A549 (cell line): ENCODE data around the gene GATAD1.
"Not testable (repeated sequence)": the region's sequence is repeated elsewhere in the genome, so short reads cannot be mapped to it uniquely, and the experiment has no call there.

Experiments used
- BHLHE40 ChIP-seq: IDR thresholded peaks from 2 replicates; pipeline ENCODE4 v1.6.1; 2012; ENCODE audit warnings: low read depth, low read length, inconsistent platforms
- CHD2 ChIP-seq: fragments of 150-350 bp; IDR thresholded peaks from 2 replicates; pipeline ENCODE4 v1.6.1; 2014; ENCODE audit warnings: low read length; ENCODE audit not compliant: partially characterized antibody
- ESRRA ChIP-seq: fragments of 150-350 bp; IDR thresholded peaks from 2 replicates; pipeline ENCODE4 v1.6.1; 2014; ENCODE audit warnings: mild to moderate bottlenecking, low read length, borderline replicate concordance
- KDM1A ChIP-seq: fragments of 200-600 bp; sonication (generic); IDR thresholded peaks from 2 replicates; pipeline ENCODE4 v1.6.1; 2016; ENCODE audit warnings: low read depth, mild to moderate bottlenecking
- POLR2A ChIP-seq: IDR thresholded peaks from 2 replicates; pipeline ENCODE4 v1.6.1; 2012; ENCODE audit warnings: mild to moderate bottlenecking, low read length
- RAD21 ChIP-seq, 2 experiments: fragments of >200 bp in 1 of 2; sonication (Bioruptor Twin) in 1 of 2; formaldehyde crosslinking in 1 of 2; IDR thresholded peaks in 1 of 2; conservative IDR thresholded peaks in 1 of 2; 2 replicates in 1 of 2; 3 replicates in 1 of 2; pipeline ENCODE4 v1.6.1; 2012 to 2018; ENCODE audit warnings: inconsistent platforms in 1 of 2
- RARB ChIP-seq: fragments of 250-450 bp; sonication (Bioruptor Pico); IDR thresholded peaks from 2 replicates; pipeline ENCODE4 v1.8.0; 2021; ENCODE audit warnings: mild to moderate bottlenecking, moderate library complexity
- SREBF2 ChIP-seq: fragments of 450-650 bp; IDR thresholded peaks from 2 replicates; pipeline ENCODE4 v1.6.1; 2014; ENCODE audit warnings: mild to moderate bottlenecking, moderate library complexity
- ZSCAN20 ChIP-seq: fragments of 250-450 bp; sonication (Bioruptor Pico); IDR thresholded peaks from 2 replicates; pipeline ENCODE4 v1.8.0; 2022; ENCODE audit warnings: mild to moderate bottlenecking, moderate library complexity
- TF ChIP-seq, protein P1 (sequence below): fragments of 200-600 bp; sonication (generic); IDR thresholded peaks from 2 replicates; pipeline ENCODE4 v1.6.1; 2016; ENCODE audit warnings: antibody characterized with exemption, mild to moderate bottlenecking, moderate library complexity
- TF ChIP-seq, protein P2 (sequence below): fragments of >200 bp; sonication (Bioruptor Twin); formaldehyde crosslinking; IDR thresholded peaks from 3 replicates; pipeline ENCODE4 v1.5.1; 2016
- TF ChIP-seq, protein P3 (sequence below): fragments of 150-350 bp; IDR thresholded peaks from 2 replicates; pipeline ENCODE4 v1.6.1; 2014; ENCODE audit warnings: low read depth, mild to moderate bottlenecking, low read length
- TF ChIP-seq, protein P4 (sequence below): fragments of 450-650 bp; IDR thresholded peaks from 2 replicates; pipeline ENCODE4 v1.6.1; 2014; ENCODE audit warnings: antibody characterized with exemption
- TF ChIP-seq, protein P5 (sequence below): IDR thresholded peaks from 2 replicates; pipeline ENCODE4 v1.6.1; 2012

DNA sequence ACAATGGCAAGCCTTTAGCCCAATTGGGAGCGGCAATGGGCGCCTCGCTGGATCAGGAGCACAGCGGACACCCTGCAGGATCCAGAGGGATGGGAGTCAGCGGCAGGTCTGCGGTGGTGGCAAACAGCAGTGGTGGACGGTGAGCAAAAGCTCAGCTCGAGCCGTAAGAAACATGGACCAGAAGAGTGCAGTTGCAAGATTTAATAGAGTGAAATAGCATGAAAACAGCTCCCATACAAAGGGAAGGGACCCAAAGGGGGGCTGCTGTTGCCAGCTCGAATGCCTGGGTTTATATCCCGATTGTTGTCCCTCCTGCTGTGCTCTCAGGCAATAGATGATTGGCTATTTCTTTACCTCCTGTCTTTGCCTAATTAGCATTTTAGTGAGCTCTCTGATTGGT, 30.4 kb downstream of the GATAD1 start, which contains the start of gene ERVW-1:
- TF ChIP-seq, protein P1, sequence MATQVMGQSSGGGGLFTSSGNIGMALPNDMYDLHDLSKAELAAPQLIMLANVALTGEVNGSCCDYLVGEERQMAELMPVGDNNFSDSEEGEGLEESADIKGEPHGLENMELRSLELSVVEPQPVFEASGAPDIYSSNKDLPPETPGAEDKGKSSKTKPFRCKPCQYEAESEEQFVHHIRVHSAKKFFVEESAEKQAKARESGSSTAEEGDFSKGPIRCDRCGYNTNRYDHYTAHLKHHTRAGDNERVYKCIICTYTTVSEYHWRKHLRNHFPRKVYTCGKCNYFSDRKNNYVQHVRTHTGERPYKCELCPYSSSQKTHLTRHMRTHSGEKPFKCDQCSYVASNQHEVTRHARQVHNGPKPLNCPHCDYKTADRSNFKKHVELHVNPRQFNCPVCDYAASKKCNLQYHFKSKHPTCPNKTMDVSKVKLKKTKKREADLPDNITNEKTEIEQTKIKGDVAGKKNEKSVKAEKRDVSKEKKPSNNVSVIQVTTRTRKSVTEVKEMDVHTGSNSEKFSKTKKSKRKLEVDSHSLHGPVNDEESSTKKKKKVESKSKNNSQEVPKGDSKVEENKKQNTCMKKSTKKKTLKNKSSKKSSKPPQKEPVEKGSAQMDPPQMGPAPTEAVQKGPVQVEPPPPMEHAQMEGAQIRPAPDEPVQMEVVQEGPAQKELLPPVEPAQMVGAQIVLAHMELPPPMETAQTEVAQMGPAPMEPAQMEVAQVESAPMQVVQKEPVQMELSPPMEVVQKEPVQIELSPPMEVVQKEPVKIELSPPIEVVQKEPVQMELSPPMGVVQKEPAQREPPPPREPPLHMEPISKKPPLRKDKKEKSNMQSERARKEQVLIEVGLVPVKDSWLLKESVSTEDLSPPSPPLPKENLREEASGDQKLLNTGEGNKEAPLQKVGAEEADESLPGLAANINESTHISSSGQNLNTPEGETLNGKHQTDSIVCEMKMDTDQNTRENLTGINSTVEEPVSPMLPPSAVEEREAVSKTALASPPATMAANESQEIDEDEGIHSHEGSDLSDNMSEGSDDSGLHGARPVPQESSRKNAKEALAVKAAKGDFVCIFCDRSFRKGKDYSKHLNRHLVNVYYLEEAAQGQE: not testable (repeated sequence)
- TF ChIP-seq, protein P2, sequence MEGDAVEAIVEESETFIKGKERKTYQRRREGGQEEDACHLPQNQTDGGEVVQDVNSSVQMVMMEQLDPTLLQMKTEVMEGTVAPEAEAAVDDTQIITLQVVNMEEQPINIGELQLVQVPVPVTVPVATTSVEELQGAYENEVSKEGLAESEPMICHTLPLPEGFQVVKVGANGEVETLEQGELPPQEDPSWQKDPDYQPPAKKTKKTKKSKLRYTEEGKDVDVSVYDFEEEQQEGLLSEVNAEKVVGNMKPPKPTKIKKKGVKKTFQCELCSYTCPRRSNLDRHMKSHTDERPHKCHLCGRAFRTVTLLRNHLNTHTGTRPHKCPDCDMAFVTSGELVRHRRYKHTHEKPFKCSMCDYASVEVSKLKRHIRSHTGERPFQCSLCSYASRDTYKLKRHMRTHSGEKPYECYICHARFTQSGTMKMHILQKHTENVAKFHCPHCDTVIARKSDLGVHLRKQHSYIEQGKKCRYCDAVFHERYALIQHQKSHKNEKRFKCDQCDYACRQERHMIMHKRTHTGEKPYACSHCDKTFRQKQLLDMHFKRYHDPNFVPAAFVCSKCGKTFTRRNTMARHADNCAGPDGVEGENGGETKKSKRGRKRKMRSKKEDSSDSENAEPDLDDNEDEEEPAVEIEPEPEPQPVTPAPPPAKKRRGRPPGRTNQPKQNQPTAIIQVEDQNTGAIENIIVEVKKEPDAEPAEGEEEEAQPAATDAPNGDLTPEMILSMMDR: not testable (repeated sequence)
- TF ChIP-seq, protein P3, sequence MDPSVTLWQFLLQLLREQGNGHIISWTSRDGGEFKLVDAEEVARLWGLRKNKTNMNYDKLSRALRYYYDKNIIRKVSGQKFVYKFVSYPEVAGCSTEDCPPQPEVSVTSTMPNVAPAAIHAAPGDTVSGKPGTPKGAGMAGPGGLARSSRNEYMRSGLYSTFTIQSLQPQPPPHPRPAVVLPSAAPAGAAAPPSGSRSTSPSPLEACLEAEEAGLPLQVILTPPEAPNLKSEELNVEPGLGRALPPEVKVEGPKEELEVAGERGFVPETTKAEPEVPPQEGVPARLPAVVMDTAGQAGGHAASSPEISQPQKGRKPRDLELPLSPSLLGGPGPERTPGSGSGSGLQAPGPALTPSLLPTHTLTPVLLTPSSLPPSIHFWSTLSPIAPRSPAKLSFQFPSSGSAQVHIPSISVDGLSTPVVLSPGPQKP: not testable (repeated sequence)
- not testable (repeated sequence) for TF ChIP-seq BHLHE40; CHD2; ZSCAN20 (CRISPR knock-in tag); POLR2A; ESRRA; RARB (CRISPR knock-in tag); SREBF2; KDM1A; RAD21 (conservative IDR thresholded peaks at IDR 0.05 in 1 of 2, IDR thresholded peaks at IDR 0.05 in 1 of 2)
- TF ChIP-seq, protein P4, sequence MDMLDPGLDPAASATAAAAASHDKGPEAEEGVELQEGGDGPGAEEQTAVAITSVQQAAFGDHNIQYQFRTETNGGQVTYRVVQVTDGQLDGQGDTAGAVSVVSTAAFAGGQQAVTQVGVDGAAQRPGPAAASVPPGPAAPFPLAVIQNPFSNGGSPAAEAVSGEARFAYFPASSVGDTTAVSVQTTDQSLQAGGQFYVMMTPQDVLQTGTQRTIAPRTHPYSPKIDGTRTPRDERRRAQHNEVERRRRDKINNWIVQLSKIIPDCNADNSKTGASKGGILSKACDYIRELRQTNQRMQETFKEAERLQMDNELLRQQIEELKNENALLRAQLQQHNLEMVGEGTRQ: not testable (repeated sequence)
- TF ChIP-seq, protein P5, sequence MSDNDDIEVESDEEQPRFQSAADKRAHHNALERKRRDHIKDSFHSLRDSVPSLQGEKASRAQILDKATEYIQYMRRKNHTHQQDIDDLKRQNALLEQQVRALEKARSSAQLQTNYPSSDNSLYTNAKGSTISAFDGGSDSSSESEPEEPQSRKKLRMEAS: not testable (repeated sequence)
